Measurements from ENCODE around the gene DMD.

- TF ChIP-seq CTCF (IDR thresholded peaks at IDR 0.05): no peak
- no peak for TF ChIP-seq REST (IDR thresholded peaks at IDR 0.05)
- no peak for TF ChIP-seq POLR2A (IDR thresholded peaks at IDR 0.05; ENCODE audit: low read length)
- no peak for TF ChIP-seq HOXB5 (CRISPR knock-in tag; IDR thresholded peaks at IDR 0.05)
- TF ChIP-seq BHLHE40 (IDR thresholded peaks at IDR 0.05; ENCODE audit: low read depth, low read length): no peak
- TF ChIP-seq, protein P1, sequence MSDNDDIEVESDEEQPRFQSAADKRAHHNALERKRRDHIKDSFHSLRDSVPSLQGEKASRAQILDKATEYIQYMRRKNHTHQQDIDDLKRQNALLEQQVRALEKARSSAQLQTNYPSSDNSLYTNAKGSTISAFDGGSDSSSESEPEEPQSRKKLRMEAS (IDR thresholded peaks at IDR 0.05): no peak
- TF ChIP-seq HMGXB4 (CRISPR knock-in tag; IDR thresholded peaks at IDR 0.05; ENCODE audit: borderline replicate concordance): no peak
- TF ChIP-seq RCOR1 (IDR thresholded peaks at IDR 0.05; ENCODE audit: low read depth, low read length): no peak
- no peak for TF ChIP-seq EP300 (IDR thresholded peaks at IDR 0.05)
- TF ChIP-seq POLR2AphosphoS2 (conservative IDR thresholded peaks at IDR 0.05; ENCODE audit: low read length): no peak
- no peak for TF ChIP-seq CBX8 (IDR thresholded peaks at IDR 0.05)
These were observed 1166.2 kb downstream of the DMD start for GRCh38 chrX:32045149-32045548.

Data from A549 (cell line).